HepG2 (cell line): Measurements from ENCODE around the gene CSK. TPM values are rescaled to one million over a fixed set of nuclear protein-coding genes. Genes with fewer than 3 reads are reported as not detected.

ENCODE experiments used
- ARID4A ChIP-seq: sonication (generic); formaldehyde crosslinking; IDR thresholded peaks from 2 replicates; pipeline ENCODE4 v1.5.0; 2020; ENCODE audit warnings: mild to moderate bottlenecking, missing genetic modification reagents, borderline replicate concordance
- CEBPB ChIP-seq: IDR thresholded peaks from 2 replicates; pipeline ENCODE4 v1.6.1; 2011; ENCODE audit warnings: low read depth, low read length, improper control_type of control experiment, borderline replicate concordance
- HNRNPK ChIP-seq: fragments of 200-400 bp; formaldehyde crosslinking; IDR thresholded peaks from 2 replicates; pipeline ENCODE4 v1.6.1; 2018; ENCODE audit warnings: low read length, low read depth, moderate library complexity, mild to moderate bottlenecking; ENCODE audit not compliant: poor library complexity, severe bottlenecking
- HOXA3 ChIP-seq: sonication (generic); formaldehyde crosslinking; IDR thresholded peaks from 2 replicates; pipeline ENCODE4 v1.5.0; 2020; ENCODE audit warnings: missing genetic modification reagents
- RFX3 ChIP-seq: IDR thresholded peaks from 2 replicates; pipeline ENCODE4 v1.6.1; 2016; ENCODE audit warnings: missing biosample characterization, missing genetic modification reagents
- YEATS2 ChIP-seq: sonication (generic); formaldehyde crosslinking; IDR thresholded peaks from 2 replicates; pipeline ENCODE4 v1.4.0; 2020; ENCODE audit warnings: missing genetic modification reagents, borderline replicate concordance
- ZKSCAN5 ChIP-seq: sonication (generic); formaldehyde crosslinking; IDR thresholded peaks from 2 replicates; pipeline ENCODE4 v1.5.1; 2020; ENCODE audit warnings: mild to moderate bottlenecking, missing genetic modification reagents
- ZNF335 ChIP-seq: sonication (generic); formaldehyde crosslinking; IDR thresholded peaks from 2 replicates; pipeline ENCODE4 v1.4.0; 2020; ENCODE audit warnings: missing genetic modification reagents
- ZNF782 ChIP-seq: sonication (generic); formaldehyde crosslinking; IDR thresholded peaks from 2 replicates; pipeline ENCODE4 v1.4.0; 2020; ENCODE audit warnings: missing genetic modification reagents, mild to moderate bottlenecking, borderline replicate concordance
- polyA plus RNA-seq, 8 experiments: library from polyadenylated mRNA; depleted of rRNA in 3 of 8; stranded (reverse) in 7 of 8; unstranded in 1 of 8; fragments of >200 nt; fragmentation: Illumina TruSeq in 4 of 8; extraction: Trizol in 4 of 8; gene quantifications; 2 replicates each; pipeline versions ENCODE4 v1.2.1 to v1.2.3, GENCODE V29; 2011 to 2016; ENCODE audit warnings: low read depth in 4 of 8, missing spikeins in 1 of 8, mixed read lengths in 1 of 8; ENCODE audit not compliant: insufficient read depth in 1 of 8
- total RNA-seq, 5 experiments: library from RNA; depleted of rRNA; stranded (reverse); fragments of >200 nt; fragmentation: Illumina TruSeq; extraction: Trizol; gene quantifications; 2 replicates each; pipeline ENCODE4 v1.2.3, GENCODE V29; 2016; ENCODE audit warnings: low read depth in 1 of 5

The CSK gene
- total and polyA plus RNA-seq, 2 of the 13 experiments (the other 11 are each of a cell fraction or from before 2014, with no cell fraction given) = 12.5 to 21.3 TPM

DNA sequence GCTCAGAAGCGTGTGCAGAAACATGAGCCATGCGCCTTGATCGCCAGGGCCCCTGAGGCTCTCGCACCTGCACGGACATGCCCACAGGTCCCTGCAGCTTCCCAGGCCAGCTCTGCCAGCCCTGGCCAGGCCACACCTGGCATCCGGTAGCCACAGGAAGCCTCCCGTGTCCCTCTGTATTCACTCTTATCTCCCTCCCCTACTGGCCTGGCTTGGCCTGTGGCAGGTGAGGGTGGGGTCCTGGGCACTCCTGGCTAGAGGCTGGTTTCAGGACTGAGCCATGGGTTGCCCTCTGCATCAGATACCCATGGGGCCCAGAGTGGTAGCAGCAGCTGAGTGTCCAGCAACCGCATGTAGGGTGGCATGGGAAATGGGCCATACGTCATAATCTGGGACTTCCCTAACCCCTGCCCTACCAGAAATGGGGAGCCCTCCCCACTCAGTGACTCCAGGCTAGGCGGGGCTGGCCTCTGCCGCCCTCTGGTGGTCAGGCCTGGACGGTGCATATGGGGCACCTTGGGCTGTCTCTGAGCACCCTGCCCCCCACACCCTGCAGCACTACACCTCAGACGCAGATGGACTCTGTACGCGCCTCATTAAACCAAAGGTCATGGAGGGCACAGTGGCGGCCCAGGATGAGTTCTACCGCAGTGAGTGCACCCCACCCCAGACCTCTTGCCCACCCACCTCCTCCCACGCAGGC lies 18.1 kb downstream of the CSK start (continued):
- no peak for TF ChIP-seq CEBPB
- no peak for TF ChIP-seq HNRNPK
- no peak for TF ChIP-seq ZNF335 (CRISPR knock-in tag)
- peak; percentile 67 for TF ChIP-seq ARID4A (CRISPR knock-in tag)
- TF ChIP-seq ZNF782 (CRISPR knock-in tag) = no peak
- TF ChIP-seq HOXA3 (CRISPR knock-in tag) = peak; percentile 37; the same call in 1 of the 2 replicates
- TF ChIP-seq YEATS2 = 0 out of 2 replicates have a peak, but pooled peaks have one; percentile 28
- TF ChIP-seq RFX3 (CRISPR knock-in tag) = no peak
- TF ChIP-seq ZKSCAN5 (CRISPR knock-in tag) = no peak
- TF ChIP-seq, all 625 proteins: peak for 82
